HG03521 (cell line): ENCODE results near the gene FOXO6.

ENCODE experiments used
- ATAC-seq: cut with Tn5 transposase; IDR thresholded peaks from one replicate; pipeline ENCODE4 v1.9.1; 2021; ENCODE audit warnings: mild to moderate bottlenecking, moderate library complexity; ENCODE audit not compliant: unreplicated experiment

FOXO6 gene

DNA sequence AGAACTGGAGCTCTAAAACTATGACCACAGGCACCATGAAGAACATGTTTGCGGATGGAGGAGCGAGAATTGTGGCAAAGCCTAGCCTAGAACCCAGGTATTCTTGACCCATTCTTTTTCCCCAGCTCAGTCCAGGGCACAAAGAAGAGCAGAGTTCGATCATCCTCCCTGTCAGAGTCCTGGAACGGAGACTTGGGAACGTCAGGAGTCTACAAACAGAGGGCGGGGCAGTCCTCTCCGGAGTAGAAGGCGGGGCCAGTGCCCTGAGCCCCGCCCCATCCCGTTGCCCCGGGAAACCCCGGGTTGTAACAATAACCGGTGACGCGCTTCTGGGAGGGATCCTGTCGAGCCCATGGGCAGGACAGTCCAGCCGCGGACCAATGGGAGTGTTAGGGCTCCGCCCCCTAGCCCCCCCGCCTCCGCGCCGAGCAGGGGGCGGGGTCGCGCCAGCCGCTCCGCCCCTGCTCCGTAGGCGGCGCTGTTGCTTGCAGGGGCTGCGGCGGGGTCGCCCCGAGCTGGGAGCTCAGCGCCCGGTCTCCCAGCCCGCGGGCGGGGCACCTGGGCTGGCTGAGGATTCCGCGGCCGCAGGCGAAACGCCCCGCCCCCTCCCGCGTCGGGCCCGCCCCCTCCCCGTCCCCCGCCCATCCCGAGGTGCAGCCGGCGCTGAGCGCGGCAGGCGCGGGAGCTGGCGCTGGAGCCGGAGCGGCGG is at the start of gene FOXO6:
Gene FOXO6, plus strand, starts transcription at position 649 of the 709 bp plus-strand sequence.
- peak; percentile 86 for ATAC-seq

DNA sequence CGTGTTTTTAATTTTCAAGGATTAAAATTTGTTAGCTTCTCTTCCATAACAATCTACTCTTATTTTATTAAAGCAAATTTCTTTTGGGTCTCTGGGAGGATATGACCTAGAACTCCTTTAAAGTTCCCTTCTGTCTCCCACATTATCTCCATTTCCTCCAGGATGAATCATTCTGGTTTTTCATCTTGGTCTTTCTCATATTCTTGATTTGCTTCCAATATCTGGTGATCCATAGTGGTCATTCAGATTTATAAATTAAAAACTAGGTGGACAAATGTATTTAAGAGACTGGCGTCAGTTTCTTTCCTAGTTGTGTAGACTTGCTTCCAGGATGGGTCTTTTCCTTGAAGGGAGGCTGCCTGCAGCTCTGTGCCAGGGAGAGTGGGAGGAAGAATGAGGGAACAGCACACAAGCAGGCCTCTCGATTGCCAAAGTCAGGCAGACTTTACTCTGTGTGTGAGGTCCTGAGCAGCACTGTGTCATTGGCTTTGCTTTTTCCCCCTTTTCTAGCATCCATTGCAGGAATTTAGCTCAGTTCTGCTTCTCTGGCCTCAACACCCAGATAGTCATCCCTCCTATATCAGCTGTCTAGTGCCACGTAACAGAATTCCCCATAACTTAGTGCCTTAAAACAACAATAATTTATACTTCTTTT is 48.1 kb upstream of the FOXO6 start:
- ATAC-seq, result no peak

DNA sequence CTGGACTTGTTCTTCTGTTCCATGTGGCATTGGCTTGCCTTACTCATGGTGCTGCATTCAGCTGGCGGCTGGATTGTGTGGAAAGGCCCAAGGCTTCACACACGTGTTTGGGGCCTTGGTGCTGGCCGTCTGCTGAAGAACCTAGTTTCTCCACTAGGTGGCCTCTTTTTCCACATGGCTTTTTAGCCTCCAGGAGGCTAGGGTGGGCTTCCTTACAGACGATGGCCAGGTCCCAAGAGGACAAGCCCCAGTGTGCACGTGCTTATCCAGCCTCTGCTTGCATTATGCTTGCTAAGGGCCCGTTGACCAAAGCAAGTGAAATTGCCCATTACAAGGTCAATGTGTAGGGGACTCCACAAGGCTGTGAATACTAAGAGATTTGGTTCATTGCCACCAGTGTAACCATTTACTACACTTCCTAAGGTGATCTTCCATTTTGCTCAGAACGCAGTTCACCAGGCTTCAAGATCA is 47.5 kb upstream of the FOXO6 start:
- ATAC-seq, result no peak

DNA sequence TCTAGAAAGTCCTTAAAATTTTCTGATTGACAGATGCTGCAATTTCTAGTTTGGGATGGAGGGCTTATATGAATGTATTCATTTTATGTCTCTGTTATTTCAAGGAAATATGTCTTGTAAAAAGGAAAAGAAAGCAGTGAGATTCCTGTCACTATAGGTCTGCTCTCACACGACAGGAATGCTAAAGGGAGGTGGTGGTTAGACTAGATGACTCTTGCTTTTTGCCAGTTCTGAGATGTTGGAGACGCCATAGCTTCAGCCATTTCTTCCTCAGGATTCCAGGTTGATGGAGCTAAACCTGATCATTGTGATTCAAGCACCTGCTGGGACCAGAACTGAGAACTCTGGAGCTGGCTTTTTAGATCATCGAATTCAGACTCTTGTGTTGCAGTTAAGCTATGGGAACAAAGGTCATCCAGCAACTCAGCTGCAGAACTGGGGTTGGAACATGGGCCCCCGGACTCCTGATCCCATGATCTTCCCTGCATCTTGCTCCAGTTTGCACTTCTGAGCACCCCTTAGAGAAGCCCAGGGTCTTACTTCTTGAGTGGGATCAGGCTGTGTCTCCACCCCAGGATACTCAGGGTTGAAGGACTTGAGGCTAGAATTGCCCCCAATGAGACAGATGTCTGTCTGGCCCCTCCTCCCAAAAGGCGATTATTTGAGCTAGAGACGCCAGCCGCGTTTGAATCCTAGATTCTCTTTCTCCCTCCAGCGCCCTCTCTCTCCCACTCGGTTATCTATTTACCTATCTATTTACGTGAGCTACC is 46.7 kb upstream of the FOXO6 start:
- no peak for ATAC-seq

DNA sequence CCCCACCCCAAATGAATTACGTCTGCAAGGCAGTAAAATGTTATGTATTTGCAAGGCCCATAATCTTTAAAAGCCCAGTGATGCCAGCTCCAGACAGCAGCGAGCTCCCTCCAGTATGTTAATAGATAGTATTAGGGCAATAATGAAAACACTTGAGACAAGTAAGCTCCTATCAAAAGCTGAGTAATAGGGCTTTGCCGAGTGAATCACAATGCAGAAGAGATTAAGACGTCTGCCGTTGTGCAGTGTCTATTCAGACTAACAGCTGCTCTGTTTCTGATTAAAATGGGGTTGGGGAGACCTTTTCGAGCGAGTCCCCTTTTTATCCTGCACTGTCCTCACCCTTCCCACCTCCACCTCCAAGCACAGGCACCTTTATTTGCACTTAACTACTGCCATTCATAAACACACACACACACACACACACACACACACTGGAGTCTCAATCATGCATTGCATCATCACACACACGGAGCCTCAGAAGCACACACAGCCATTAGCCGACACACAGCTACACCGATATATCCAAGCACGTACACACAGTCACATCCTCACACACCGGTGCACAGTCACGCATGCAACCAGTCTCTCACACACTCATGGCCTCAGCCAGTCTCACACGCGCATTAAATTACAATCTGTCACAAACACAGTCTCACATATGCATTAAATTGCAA is 46.0 kb upstream of the FOXO6 start:
- no peak for ATAC-seq

DNA sequence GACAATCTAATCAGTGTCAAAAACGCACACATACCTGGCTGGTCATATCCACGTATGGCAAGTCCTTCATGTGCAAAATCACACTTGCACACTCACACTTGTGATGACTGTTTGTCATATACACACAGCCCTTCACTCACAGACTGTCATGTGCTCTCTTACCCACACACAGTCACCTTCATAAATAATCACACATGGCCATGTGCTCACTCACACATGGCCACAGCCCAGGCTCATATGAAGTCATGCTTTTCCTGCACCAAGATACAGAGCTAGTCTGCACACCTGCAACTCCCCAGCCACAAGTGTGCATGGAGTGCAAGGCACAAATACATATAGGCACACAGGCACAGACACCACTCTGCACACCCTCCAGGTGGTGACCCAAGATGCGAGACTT is 45.4 kb upstream of the FOXO6 start:
- ATAC-seq, result no peak

DNA sequence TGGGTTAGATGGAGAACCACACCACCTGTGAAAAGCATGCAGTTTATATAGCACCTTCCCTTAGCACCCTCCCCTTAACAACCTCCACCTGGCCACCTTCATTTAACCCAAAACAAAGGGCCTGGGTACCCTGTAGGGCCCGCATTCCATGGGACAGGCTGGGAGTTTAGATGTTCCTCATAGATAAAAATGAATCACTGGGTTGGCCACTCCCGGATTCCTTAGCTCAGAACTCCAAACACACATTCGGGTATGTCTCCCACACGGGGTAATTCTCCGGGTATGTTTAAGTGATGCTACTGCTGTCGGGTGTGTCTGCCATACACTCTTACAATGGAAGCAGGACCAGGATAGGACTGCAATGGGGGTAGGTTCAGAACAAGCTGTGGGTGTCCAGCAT is 43.9 kb upstream of the FOXO6 start:
- ATAC-seq, result no peak

DNA sequence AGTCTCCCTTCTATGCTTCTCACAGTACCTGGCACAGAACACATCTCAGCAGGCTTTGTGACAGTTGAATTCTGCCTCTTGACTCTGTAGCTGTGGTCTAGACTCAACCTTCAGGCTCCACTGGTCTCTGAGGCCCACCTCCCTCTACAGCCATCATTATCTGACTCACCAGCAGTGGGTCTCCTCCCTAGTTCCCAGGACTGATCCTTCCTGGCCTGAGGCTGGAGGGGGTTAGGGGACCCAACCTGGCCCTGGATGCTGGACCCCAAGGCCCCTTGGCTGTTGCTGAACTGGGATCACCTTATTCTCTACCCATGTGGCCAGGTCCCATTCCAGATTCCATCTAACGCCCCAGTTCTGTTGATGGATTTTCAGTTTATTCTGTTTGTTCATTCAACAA is 43.1 kb upstream of the FOXO6 start:
- no peak for ATAC-seq

DNA sequence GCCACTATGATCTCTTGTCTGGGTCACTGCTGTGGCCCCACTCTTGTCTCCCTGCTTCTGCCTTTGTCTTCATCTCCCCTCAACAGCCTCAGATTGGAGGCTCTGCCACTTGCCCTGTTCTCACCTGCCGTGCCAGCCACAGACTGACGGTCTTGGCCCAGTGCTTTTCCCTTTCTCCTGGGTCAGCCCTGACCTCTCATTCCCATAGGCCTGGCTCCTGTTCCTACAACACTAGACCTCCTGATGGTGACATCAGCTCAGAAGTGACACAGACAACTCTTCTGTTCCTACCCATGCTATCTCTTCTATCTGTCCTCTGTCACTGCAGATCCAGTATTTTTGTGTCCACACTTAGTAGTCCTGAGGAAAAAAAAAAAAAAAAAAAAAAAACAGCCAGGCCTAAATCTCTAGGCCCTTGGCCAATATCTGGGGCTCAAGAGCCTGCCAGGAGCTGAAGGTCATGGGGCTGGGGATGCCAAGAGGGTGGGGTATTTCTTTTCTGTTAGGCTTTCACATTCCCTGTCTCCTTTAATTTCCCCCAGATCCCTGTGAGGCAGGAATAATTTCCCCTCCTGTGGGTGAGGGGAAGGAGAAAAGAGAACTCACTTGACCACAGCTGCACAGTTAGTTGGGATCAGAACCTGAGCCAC is 42.0 kb upstream of the FOXO6 start:
- ATAC-seq, result no peak

DNA sequence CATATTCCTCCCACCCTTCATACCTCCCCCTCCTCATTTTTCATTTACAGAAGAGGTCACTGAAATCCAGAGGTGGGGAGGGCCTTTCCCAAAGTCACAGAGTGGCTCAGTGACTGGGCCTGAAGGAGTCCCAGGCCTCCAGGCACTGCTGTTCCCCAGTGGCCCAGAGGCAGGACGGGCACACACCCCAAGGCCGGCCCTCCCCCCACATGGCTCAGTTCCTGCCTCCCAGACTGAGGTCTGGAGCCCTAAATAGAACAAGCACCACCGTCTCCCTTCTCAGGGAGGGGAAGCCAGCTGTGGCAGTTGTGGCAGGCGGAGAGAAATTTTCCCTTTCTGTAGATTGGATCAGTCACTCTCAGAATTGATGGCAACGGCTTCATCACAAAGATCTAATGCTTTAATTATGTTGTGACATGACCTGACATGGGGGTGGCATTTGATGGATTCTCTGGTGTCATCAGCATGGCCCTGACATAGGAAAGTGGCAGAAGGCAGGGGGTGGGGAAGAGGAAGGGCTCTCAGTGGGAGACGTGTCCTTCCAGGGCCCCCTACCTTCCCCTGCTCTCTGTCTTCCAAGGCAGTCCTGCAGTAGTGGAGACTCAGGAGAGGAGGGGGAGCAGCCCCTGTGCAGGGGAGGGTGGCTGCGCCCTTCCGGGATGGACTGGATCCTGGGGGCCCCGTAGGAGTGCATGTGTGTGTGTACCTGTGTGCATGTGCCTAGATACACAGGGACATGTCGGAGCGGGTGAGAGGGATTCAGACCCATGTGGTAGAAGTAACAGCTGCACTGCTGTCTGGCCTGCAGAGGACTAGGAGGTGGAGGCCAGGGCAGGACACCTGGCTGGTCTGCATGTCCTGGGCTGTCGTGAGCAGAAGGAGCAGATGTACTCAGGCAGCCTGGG is 41.2 kb upstream of the FOXO6 start:
- no peak for ATAC-seq

DNA sequence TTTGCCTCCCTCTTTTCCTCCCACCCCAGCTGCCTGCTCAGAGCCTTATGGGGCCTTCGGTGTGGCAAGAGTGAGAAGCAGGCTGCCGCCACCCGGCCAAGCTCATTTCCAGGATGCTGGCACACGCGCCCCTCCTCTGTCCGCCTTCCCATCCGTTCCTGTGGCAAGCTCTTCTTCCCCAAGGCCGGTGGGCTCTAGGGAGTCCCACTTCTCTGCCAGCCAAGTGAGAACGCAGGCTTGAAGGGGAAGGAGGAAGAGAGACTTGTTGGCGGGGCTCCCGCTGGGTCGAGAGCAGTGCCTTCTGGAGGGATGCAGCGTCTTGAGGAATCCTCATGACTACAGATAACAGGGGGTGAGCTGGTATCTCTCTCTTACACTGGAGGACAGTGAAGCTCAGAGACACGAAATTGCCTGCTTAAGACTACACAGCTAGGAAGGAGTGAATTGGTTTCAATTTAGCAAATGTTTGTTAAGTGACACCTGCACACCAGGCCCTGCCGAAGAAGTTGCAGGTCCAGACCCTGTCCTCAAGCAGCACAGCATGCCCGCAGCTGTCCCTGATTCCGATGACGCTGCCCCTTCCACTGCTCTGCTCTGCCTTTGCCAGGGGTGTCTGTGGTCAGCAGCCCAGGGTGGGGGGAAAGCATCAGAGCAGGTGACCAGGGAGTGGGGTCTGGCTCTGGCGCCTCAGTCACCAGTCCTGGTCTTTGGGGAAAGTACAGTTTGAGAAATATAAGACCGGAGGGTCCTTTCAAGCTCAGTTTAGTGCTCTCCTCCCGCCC is 40.1 kb upstream of the FOXO6 start:
- no peak for ATAC-seq

DNA sequence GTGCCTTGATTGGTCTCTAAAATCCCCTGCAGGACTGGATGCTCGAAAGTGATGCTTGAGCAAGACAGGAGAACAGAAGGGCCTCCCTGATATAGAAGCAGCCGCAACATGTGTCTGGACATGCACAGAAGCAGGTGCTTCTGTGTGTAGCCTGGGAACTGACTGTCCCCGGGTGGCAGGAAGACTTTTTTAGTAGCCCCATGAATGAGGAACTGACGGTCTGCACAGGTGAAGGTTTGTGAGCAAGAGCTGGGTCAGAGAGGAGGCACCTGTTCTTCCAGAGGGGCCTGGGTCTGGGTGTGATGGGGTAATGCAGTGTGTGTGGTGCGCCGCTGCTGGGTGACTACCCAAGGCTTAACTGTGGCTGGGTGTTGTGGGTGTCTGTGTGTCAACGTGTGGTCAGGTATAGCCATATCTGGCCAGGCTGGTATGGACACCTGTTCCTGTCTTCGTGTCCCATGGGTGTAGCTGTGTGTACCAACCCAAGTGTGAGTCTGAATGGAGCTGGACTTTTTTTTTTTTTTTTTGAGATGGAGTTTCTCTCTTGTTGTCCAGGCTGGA is 39.1 kb upstream of the FOXO6 start:
- no peak for ATAC-seq

DNA sequence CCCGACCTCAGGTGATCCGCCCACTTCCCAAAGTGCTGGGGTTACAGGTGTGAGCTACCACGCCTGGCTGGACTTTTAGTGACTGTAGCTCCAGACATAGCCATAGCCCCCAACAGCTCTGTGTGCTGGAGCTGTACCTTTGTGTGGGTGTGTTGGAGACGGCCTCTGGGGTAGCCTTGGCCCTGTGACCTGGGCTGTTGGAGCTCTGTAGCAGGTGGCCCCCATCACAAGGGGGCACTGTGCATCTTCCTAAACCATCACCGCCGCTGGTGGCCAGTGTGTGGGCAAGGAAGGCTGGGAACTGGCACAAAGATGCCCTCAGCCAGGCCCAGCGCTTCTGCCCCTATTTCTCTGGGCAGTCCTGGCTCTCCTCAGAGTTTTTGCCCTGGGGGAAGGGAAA is 38.4 kb upstream of the FOXO6 start:
- ATAC-seq, result no peak

DNA sequence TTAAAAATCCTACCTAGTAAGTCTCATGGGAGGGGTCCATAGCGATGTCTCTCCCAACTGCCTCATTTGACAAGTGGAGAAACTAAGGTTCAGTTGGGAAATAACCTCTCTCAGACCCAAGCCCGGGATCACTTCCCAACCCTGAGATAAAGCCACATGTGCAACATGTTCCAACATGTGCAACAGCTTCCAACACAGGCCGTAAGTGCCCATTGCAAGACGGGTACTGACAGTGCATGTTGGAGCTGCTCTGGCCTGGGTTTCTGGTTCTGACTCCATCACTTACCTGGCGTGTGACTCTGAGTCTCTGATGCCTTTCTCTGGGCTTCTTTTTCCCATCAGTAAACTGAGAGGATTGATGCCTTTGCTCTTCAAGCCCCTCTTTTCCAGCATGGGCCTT is 38.0 kb upstream of the FOXO6 start:
- no peak for ATAC-seq

DNA sequence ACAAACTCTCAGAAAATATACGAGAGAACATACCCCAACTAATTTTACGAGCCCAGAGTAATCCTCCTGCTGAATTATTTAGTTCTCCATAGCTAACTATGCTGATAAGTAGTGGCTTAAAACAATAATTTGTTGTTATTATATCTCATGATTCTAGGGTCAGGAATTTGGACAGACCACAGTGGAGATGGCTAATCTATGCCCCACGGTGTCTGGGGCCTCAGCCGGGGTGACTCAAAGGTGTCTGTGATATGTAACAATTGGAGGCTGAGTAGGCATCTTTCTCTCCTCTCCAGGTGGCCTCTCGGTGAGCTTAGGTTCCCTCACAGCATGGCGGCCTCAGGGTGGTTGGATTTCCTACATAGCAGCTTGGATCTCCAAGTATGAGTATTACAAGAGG is 35.4 kb upstream of the FOXO6 start:
- ATAC-seq, result no peak

DNA sequence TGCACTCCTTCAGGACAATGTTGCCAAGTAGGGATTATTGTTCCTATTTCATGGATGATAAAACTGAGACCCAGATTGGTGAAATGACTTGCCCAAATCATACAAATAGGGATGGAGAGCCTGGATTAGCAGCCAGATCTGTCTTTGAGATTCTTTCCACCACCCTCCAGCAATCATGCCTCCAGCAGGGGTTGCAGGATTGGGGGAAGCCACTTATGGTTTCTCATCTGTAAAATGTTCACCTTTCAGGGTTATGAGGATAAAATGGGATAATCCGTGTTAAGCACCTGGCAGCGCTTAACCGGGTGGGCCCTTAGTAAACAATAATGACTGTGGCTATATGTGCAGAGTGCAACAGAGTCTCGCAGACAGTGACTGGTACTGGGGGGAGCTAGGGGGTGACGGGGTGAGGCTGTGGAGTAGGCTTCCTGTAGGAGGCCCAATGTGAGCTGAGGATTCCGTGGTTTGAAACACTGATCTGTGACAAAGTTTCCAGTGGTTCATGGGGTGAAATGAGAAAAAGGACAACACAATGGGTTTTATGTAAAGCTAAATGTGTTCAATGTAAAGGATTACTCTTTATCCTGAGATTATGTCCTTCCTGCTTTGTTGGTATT is 33.7 kb upstream of the FOXO6 start:
- no peak for ATAC-seq

DNA sequence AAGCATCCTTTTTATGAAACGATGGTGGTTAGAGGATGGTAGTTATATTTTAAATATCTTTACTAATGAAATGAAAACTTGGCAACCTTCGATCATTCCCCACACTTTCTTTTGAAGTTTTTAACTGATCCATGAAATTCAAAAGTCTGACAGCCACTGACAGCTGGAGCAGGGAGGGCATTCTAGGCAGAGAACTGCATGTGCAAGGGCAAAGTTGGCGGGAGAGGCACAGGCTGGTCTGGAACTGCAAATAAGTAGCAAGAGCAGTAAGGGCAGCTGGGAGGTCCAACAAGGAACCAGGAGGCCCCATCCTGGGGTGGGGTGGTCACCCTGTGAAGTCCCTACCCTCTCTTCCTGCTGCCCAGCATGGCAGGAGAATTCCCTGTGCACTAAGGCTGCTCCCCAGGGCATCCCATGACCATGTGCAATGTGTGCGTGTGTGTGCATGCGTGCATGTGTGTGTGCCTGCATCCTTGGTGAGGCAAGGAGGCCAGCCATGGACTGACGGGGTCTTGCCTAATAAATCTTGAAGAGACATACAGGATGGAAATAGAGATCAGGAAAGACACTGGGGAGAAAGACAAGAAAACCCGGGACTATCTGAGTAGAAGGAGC is 33.1 kb upstream of the FOXO6 start:
- ATAC-seq, result no peak
